ENCODE measurements around the gene ANKS1B.
A peak's percentile ranks its signal among the peaks of the same experiment; 100 is the strongest.

Gene ANKS1B

GRCh38 chr12:98935847-98936246 is 1048.9 kb downstream of the ANKS1B start:
- intact Hi-C loops (cut with DNase I): loop anchor here (10.0 kb wide), 1 partner anchor 211 kb away; no protein-coding TSS in a partner anchor
- no peak for DNase-seq

DNA sequence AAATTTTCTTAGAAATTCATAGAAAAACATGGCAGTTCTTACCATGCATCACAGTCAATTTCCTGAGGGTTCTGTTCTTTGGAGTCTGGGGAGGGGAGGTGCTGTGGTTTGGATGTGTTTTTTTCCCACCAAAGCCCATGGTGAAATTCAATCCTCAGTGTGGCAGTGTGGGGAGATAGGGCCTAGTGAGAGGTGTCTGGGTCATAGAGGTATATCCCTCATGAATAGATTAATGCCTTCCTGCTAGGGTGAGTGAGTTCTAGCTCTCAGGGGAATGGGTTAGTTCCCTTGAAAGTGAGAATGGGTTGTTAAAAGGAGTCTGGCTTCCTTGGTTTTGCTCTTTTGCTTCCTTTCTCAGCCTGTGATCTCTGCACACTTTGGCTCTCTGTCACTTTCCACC is 1061.9 kb downstream of the ANKS1B start:
- intact Hi-C loops (cut with DNase I): no loop called here
- no peak for DNase-seq

DNA sequence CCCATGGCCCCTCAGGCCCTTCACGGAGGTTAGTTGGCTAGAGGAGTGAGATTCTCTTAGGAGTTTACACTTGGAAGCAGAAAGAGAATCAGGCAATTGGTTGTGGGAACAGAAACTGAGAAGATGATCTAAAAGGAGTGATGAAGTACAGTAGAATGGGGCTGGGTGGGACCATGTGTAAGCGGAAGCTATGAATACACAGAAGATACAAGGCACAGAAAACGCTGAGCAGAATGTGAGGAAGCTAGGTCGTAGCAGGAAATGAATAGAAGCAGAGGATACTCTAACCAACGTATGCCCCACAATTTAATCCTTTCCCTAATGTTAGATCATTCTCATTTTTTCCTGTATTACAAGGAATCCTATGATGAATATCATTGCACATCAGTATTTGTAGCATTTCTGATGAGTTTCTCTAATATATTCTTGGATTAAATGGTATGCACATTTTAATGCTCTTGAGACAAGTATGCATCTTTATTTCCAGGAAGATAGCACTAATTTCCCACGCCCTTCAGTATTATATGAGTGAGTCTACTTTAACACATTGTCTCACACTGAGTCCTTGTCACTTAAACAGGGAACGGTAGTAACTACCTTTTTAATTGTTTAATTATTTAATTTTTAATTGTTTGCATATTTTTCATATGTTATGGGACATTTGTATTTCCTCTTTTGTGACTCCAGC is 1066.4 kb downstream of the ANKS1B start:
- no peak for DNase-seq
- intact Hi-C loops (cut with DNase I): no loop called here

- DNase-seq: peak in 1 of 10 donors; percentile 64
- intact Hi-C loops (cut with DNase I): no loop called here
Measured at GRCh38 chr12:98916106-98916505, 1068.6 kb downstream of the ANKS1B start.

DNA sequence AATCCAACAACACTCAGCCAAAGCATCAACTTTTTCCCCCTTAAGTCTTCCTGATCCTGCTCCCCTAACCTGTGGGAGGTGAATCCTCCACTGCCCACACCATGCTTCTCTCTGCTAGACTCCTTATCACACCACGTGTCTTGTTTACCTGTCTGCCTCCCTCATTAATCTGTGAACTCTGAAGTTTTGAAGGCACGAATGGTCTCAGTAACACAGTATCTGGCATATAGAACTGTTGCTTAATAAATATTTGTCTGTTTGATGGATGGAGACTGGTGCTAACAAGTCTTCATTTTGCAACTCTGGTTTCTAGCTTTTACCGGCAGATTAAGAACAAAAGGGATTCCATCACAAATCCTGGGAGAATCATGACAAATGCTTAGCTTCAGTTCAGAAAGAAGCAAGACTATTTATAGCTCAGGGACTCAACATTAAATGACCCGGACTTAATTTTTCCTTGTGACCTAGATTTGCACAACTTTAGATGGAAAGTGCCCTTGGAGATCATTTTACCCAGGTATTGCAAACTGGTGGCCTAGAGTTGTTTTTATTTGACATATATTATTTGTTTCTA is 1072.2 kb downstream of the ANKS1B start:
- intact Hi-C loops (cut with DNase I): no loop called here
- no peak for DNase-seq

- intact Hi-C loops (cut with DNase I): no loop called here
- DNase-seq: peak in 1 of 10 donors; percentile 21
Measured at GRCh38 chr12:98911396-98911795, 1073.3 kb downstream of the ANKS1B start.

DNA sequence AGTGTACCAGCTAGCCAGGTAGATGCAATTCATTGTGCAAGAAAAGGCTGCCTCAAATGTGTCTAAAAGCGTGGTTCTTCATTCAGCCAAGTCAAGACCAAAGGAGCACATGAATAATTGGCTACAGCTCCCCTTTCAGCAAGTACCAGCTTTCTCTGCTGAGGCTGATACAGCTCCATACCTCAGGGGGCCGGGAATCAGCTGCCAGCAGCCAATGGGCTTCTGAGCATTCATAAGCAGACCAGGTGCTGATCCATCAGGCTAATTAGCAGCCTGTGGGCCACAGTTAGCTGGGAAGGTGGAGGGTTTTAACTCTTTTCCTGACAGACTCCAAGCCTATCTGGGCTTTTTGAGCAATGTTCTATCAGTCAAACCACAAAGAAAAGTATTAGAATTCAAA is 1075.0 kb downstream of the ANKS1B start:
- peak in 1 of 10 donors; percentile 61 for DNase-seq
- intact Hi-C loops (cut with DNase I): no loop called here

DNA sequence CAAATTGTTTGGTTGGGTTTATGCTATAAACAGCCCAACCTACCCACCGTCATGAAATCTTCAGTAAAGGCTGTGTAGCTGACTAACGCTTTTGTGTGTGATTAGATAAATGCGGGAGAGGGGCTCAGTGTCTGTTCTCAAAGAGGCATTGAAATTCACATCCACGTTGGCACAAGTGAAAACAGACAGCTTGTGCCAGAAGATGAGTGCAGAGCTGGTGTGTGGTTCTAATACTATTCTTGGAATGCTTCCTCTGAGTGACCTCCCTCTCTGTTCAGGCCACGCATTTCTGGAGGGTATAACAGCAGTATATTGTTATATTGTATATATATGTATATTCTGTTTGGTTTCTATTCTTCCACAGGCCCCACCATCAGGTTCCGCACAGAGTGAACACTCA is 1075.9 kb downstream of the ANKS1B start:
- intact Hi-C loops (cut with DNase I): no loop called here
- DNase-seq: no peak

- no peak for DNase-seq
- intact Hi-C loops (cut with DNase I): no loop called here
Measured at GRCh38 chr12:98903875-98904274, 1080.9 kb downstream of the ANKS1B start.

DNA sequence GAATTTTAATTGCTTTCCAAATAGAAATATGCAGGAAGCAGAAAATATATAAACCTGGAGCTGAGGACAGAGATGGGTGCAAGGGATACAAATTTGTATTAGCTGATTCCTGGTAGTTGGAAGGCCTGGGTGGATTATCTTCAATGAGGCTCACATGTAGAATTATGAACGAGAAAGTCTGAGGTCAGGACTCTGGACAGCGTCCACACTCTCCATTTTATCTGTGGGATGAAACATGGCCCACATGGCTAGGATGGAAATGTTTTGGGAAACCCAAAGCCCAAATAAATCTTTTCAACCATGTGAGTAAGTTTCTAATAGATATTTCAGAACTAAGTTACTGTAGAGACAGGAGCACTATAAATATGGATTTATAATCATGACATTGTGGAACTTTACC is 1083.5 kb downstream of the ANKS1B start:
- intact Hi-C loops (cut with DNase I): no loop called here
- no peak for DNase-seq

DNA sequence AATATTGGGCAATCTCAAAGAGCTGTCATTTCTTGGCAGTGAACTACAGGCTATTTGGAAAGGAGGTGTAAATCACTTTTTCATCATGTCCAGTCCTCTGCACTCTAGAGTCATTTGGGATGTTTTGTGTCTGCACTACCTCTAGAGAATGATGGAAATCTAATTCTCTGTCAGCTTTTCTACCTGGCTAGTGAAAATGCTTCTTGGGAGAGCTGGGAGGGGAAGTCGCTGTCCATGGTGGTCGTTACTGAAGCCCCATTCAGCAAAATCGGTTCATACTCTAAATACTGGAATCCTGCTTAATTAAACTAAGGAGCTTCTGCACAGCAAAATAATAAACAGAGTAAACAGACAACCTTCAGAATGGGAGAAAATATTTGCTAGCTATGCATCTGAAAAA is 1087.8 kb downstream of the ANKS1B start:
- DNase-seq: no peak
- intact Hi-C loops (cut with DNase I): loop anchor here (10.0 kb wide), 1 partner anchor 152 kb away; no protein-coding TSS in a partner anchor

- intact Hi-C loops (cut with DNase I): loop anchor here (10.0 kb wide), 1 partner anchor 150 kb away; no protein-coding TSS in a partner anchor
- peak in 9 of 10 donors; percentile 41 to 96 (median 73) for DNase-seq
Measured at GRCh38 chr12:98895086-98895651, 1089.6 kb downstream of the ANKS1B start.

DNA sequence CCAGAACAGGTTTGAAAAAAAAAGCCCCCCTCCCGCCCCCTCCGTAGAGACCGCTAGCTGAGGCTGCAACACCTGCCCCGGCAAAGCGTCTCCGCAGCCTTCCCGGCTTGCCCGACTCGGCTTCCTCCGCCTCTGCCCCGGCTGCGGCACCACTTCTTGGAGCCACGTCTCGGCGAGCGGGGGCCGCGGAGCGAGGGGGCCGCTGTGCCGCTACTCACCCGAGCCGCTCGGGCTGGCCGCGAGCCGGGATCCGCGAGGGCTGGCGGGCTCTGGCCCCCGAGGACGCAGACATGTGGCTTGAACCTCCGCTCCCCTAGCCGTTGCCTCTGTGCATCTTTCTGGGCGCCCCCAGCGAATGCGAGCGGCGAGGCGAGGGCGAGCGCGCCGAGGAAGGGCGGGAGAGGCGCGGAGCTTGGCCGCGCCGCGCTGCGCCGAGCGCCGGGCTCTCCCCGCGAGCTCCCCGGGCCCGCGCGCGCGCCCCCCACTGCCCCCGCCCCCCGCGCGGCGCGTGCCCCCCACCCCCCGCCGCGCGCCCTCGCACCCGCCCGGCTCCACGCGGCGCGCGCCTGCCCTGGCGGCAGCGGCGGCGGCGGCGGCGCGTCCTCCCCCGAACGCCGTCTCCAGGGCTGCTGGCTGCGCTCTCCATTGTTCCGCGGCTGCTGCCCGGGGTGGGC is 1090.2 kb downstream of the ANKS1B start:
- peak; percentile 50 to 95 (median 62) for DNase-seq
- intact Hi-C loops (cut with DNase I): loop anchor here (10.0 kb wide), 1 partner anchor 150 kb away; no protein-coding TSS in a partner anchor

- intact Hi-C loops (cut with DNase I): loop anchor here (10.0 kb wide), 1 partner anchor 149 kb away; no protein-coding TSS in a partner anchor
- peak in 3 of 10 donors; percentile 35 to 82 (median 73) for DNase-seq
Measured at GRCh38 chr12:98893675-98894411, 1090.9 kb downstream of the ANKS1B start.

GRCh38 chr12:98893126-98893674 is 1091.5 kb downstream of the ANKS1B start:
- intact Hi-C loops (cut with DNase I): loop anchor here (10.0 kb wide), 1 partner anchor 148 kb away; no protein-coding TSS in a partner anchor
- DNase-seq: no peak

DNA sequence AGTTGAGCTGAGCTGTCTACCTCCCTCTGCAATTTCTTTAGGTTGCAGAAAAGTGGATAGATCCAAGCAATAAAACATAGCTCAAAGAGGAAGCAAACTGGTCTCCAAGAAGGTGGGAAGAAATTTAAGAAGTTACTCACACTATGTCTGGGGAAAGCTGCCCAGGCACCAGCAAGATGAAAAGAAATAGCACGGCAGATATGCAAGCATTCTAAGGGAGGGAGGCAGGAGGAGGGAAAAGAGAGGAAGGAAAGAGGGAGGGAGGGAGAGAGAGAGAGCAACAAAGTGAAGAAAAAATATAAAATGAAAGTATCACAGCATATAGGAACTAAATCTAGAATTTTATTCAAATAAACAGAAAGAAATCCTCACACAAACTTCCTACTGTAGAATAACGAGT is 1099.0 kb downstream of the ANKS1B start:
- intact Hi-C loops (cut with DNase I): no loop called here
- DNase-seq: no peak

DNA sequence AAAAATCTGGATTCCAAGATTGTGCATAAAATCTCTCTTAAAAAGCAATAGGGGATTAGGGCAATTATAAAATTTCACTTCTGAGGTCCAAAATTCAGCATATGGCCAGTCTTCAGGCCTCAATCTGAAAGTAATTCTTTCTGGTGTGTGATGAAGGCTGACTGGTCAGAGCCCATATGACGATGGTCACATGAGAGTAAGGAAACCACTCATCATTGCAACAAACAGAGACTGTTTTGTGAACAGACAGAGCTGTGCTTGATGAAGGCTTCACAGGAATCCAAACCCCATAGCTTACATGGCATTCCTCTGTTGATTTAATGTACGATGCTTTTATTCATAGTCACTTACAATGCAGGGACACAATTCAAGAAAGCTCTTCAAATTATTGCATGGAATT is 1101.5 kb downstream of the ANKS1B start:
- intact Hi-C loops (cut with DNase I): no loop called here
- peak in 4 of 10 donors; percentile 41 to 68 (median 54) for DNase-seq

DNA sequence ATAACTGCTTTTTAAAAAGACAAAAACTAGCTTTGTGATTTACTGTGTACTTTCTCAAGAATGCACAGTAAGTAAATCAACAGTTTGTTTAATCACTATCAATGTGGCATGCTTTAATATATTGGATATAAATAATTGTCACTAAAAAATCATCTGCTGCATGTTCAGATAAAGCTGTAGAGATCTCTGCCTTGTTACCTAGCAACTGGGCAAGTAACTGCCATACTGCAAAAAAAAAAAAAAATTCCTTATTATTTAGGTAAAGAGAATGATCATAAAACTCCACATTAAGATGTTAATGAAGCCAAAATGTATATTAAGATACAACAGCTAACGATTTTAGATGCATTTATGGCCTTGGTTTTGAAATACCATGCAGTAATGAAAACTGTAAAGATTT is 1102.2 kb downstream of the ANKS1B start:
- intact Hi-C loops (cut with DNase I): no loop called here
- no peak for DNase-seq

GRCh38 chr12:98873776-98874175 is 1111.0 kb downstream of the ANKS1B start:
- intact Hi-C loops (cut with DNase I): no loop called here
- DNase-seq: peak in 1 of 10 donors; percentile 30

- intact Hi-C loops (cut with DNase I): no loop called here
- DNase-seq: peak in 9 of 10 donors; percentile 32 to 94 (median 64)
Measured at GRCh38 chr12:98870504-98870903, 1114.2 kb downstream of the ANKS1B start.

Measured in posterior cingulate gyrus (tissue), 11 donors.